AG09309 (cell line): ENCODE measurements around the gene ZW10.
"Not testable (repeated sequence)": the region's sequence is repeated elsewhere in the genome, so short reads cannot be mapped to it uniquely, and the experiment has no call there.

ENCODE experiments used
- DNase-seq: peaks from one replicate; pipeline ENCODE4 v3.0.0-alpha.2; 2010; ENCODE audit warnings: low read depth
- H3K4me3 ChIP-seq: 2 replicates; pipeline ENCODE4 v1.5.1; 2011; ENCODE audit warnings: mild to moderate bottlenecking, low read depth, low read length, moderate library complexity; ENCODE audit not compliant: control insufficient read depth
- CTCF ChIP-seq: IDR thresholded peaks from 2 replicates; pipeline ENCODE4 v1.5.1; 2011; ENCODE audit warnings: mild to moderate bottlenecking, low read depth, low read length, inconsistent platforms; ENCODE audit not compliant: insufficient read depth, control insufficient read depth; ENCODE audit errors: missing control alignments

The ZW10 gene

GRCh38 chr11:113806406-113806805, 32.9 kb upstream of the ZW10 start:
- peak; percentile 57 for TF ChIP-seq CTCF

GRCh38 chr11:113805640-113806039, 32.1 kb upstream of the ZW10 start:
- no peak for TF ChIP-seq CTCF

More at GRCh38 chr11:113806406-113806805, 32.9 kb upstream of the ZW10 start:
- no peak for DNase-seq
- H3K4me3 ChIP-seq = no peak overlapping the region

GRCh38 chr11:113802621-113803020, 29.1 kb upstream of the ZW10 start:
- TF ChIP-seq CTCF = no peak
- no peak overlapping the region for H3K4me3 ChIP-seq
- DNase-seq = no peak

More at GRCh38 chr11:113805640-113806039, 32.1 kb upstream of the ZW10 start:
- no peak for DNase-seq
- no peak overlapping the region for H3K4me3 ChIP-seq

- no peak overlapping the region for H3K4me3 ChIP-seq
- no peak for DNase-seq
- peak; percentile 70 for TF ChIP-seq CTCF
Measured at GRCh38 chr11:113796663-113797259, 23.3 kb upstream of the ZW10 start.

- no peak for TF ChIP-seq CTCF
- H3K4me3 ChIP-seq = no peak overlapping the region
- no peak for DNase-seq
Measured at GRCh38 chr11:113789675-113790320, 16.3 kb upstream of the ZW10 start.

GRCh38 chr11:113789016-113789415, 15.5 kb upstream of the ZW10 start:
- not testable (repeated sequence) for DNase-seq, H3K4me3 ChIP-seq

- no peak for DNase-seq
- no peak overlapping the region for H3K4me3 ChIP-seq
- no peak for TF ChIP-seq CTCF
Measured at GRCh38 chr11:113782134-113782533, 8.6 kb upstream of the ZW10 start.
